Activated CD8-positive, alpha-beta memory T cell treated with anti-CD3 and anti-CD28 coated beads, Interleukin-2, amount 50 U/mL, for 1 hour (primary cell): ENCODE measurements around the gene FBXL4.

Source experiments
- DNase-seq: peaks from one replicate; pipeline ENCODE4 v3.0.0-alpha.2; 2020; ENCODE audit errors: extremely low read depth

Gene FBXL4

GRCh38 chr6:98838975-98839374 lies 108.8 kb downstream of the FBXL4 start:
- no peak for DNase-seq

GRCh38 chr6:98838032-98838431 lies 109.7 kb downstream of the FBXL4 start:
- no peak for DNase-seq

GRCh38 chr6:98836962-98837944 lies 110.5 kb downstream of the FBXL4 start:
- DNase-seq, result no peak

DNA sequence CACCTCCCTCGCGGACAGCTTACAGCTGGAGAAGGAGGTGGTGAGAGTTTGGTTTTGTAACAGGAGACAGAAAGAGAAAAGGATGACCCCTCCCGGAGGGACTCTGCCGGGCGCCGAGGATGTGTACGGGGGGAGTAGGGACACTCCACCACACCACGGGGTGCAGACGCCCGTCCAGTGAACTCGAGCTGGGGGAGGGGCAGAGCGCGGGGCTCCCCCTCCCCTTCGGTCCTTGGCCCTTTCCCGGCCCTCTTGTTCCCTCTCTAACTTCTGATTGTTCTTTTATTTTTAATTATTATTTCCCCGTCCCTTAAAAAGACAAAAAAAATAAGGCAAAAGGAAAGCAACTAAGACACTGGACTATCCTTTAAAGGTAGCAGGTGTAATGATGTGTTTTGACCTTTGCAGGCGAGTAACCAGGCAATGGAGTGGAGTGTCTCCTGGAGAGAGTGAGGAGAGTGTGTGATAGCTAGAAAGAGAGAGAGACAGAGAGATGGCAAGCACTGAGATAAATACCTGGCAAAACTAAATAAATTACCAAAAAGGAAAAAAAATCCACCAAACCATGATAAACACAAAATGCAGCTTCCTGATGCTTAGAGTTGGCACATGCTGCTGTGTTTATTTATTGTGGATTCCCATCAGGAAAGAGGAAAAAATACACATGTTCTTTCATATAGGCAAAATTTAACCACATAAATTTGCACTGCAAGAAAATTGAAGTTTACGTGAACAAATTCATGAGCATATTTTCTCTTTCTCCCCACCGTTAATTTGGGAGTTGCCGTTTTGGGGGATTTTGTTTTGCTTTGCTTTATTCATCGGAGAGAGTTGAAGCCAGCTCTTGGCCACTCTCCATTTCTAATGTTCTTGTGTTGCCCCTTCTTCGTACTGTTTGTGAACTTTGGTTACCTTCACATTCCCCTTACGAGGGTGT lies 111.5 kb downstream of the FBXL4 start:
- no peak for DNase-seq

DNA sequence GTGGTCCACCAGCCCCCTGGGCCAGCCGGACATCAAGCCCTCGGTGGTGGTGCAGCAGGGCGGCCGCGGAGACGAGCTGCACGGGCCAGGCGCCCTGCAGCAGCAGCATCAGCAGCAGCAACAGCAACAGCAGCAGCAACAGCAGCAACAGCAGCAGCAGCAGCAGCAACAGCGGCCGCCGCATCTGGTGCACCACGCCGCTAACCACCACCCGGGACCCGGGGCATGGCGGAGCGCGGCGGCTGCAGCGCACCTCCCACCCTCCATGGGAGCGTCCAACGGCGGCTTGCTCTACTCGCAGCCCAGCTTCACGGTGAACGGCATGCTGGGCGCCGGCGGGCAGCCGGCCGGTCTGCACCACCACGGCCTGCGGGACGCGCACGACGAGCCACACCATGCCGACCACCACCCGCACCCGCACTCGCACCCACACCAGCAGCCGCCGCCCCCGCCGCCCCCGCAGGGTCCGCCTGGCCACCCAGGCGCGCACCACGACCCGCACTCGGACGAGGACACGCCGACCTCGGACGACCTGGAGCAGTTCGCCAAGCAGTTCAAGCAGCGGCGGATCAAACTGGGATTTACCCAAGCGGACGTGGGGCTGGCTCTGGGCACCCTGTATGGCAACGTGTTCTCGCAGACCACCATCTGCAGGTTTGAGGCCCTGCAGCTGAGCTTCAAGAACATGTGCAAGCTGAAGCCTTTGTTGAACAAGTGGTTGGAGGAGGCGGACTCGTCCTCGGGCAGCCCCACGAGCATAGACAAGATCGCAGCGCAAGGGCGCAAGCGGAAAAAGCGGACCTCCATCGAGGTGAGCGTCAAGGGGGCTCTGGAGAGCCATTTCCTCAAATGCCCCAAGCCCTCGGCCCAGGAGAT lies 112.4 kb downstream of the FBXL4 start:
- no peak for DNase-seq

DNA sequence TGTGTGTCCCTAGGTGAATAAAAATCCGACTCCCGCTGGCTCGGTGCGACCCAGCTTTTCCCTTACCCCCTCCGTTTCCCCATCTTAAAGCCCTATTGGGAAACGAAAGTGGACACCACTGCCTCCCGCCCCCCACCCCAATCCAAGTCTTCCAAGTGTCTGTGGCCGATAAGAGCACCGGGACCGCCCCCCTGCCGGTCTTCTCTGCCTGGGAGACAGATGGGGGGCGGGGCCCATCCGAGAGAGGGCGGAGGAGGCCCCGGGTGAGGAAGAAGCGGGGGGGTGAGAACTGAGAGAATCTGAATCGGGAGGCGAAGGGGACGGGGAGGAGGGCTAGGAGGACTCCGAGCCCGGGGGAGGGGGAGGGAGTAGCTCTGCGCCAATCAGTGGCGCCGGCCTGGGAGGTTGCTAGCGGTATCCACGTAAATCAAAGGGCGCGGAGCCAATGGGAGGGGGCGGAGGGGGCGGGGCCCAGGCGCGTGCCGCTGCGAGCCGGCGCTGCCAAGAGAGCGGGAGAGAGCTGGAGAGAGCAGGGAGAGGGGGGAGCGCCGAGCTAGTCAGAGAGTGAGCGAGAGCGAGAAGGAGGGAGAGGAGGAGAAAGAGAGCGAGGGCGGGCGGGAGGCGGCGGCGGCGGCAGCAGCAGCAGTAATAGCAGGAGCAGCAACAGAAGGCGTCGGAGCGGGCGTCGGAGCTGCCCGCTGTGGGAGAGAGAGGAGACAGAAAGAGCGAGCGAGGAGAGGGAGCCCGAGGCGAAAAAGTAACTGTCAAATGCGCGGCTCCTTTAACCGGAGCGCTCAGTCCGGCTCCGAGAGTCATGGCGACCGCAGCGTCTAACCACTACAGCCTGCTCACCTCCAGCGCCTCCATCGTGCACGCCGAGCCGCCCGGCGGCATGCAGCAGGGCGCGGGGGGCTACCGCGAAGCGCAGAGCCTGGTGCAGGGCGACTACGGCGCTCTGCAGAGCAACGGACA lies 113.4 kb downstream of the FBXL4 start, which contains the start of gene POU3F2:
POU3F2 (plus strand) TSS at position 515 of the 972 bp plus-strand sequence; CDS start at position 815, 300 bp downstream.
- no peak for DNase-seq

GRCh38 chr6:98833307-98834059 lies 114.3 kb downstream of the FBXL4 start:
- DNase-seq, result no peak

- DNase-seq, result no peak
Measured at GRCh38 chr6:98833057-98833306, 114.8 kb downstream of the FBXL4 start.

DNA sequence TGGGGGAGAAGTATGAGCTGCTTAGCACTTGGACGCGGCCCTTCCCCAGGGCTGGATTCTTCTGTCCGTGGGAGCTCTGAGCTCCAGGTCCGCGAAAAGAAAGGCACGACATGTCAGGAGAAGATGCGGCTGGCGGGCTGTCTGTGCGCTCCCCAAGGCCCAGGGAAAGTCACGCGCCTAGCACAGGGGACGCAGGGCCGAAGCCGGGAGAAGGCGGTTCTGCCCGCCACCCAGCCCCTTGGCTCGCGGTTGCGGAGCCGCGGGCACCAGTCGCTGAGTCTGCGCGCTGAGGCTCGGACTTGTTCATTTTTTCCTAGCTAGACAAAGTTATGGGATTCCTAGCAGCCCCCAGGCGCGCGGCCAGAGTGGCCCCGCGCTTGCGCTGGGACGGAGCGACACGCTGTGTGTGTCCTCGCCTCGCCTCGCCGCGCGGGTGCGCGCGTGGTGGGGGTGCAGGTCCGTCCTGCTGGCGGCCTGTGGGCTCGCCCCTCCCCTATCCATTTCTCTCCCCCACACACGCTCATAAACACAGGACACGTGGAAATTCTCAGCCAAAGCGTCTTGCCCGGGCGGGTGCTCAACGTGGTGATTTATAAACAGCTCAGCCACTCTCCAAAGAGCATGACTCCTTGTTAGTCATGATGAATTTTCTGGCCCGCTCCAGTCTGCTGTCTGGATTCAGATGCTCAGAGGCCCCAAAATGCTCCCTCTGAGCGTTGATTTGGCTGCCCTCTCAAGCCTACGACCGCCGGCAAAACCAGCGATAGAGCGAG lies 115.3 kb downstream of the FBXL4 start:
- DNase-seq, result no peak

- DNase-seq, result no peak
Measured at GRCh38 chr6:98831959-98832283, 115.8 kb downstream of the FBXL4 start.

DNA sequence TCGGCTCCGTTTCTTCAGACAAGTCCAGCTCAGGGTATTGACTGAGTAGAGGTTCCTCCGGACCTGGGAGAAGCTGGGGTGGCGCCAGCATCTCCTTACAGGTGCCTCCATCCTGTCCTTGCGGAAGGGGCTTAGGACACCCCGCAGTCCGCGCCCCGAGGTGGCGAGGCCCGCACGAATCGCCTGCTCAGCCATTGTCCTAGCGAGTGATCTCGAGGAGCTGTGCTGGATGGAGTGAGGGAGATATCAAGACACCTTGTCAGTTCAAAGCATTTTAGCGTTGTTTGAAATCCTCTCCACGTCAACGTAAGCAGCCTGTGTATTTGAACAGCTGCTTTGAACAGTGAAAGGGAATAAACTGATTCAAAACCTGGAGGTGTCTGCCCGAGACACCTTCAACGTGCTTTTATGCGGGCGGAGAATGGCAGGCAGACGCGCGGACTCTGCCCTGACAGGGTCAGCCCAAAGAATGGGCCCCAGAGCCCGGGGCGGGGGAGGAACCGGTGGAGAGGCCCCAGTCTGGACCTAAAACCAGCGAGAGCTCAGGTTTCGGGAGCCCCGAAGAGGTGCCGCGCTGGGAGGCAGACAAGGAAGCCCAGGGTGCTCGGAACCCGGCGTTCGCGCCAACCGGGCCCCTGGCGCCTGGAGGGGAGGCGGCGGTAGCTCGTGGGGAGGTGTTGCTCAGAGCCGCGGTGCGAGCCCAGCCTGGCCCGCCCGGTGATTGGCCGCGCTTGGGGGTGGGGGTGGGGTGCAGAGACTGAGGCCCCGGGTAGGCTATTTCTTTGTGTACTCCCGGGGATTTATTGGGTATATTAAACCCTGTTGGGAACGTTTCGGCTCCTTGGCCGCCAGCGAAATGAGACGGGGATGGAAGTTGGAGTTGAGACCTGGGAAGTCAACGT lies 116.4 kb downstream of the FBXL4 start:
- DNase-seq, result no peak

- no peak for DNase-seq
Measured at GRCh38 chr6:98830146-98830545, 117.6 kb downstream of the FBXL4 start.

DNA sequence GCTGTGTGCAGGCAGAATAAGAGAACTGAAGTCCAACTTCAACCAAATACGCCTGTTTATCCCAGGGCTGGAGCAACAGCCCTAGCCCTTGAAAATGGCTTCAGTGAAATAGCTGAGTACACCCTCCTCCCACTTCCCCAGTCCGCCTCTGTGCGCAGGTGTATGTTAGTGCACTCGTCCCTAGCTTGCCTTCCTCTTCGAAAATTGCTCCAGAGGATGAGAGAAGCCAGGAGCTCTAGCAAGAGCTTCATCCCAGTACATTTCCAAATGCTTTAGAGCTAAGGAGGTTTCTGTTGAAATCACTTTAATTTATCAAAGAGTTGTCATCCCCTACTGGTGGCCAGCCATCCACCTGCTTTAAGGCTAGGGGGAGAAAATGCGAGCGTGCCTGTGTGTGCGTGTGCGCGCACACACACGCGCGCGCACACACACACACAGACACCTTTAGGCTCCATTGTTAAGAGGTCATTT lies 118.8 kb downstream of the FBXL4 start:
- DNase-seq, result no peak

DNA sequence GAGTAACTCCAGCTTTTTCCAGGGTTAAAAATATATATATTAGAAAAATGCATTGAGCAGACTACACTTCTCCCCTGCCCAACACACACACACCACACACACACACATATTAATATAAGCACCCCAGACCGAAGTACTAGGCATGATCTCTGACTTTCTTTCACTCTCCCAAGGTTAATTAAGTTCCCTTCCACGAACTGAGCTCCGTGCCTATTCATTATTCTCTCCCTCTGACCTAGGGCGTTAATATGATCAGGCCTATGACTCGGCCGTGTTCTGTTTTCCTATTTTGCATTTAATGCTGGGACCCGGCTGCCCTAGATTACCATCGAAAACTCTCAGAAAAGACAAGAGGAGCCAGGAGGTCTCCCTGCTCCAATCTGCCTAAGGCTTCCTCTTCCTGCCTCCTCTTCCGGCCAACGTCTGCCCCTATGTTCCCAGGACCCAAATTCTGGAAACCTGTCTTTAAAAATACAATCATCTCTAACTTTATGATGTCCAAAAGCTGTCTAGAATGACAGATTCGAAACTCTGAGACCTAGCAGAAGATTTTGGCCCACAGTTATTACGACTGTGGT lies 119.4 kb downstream of the FBXL4 start:
- DNase-seq, result no peak

DNA sequence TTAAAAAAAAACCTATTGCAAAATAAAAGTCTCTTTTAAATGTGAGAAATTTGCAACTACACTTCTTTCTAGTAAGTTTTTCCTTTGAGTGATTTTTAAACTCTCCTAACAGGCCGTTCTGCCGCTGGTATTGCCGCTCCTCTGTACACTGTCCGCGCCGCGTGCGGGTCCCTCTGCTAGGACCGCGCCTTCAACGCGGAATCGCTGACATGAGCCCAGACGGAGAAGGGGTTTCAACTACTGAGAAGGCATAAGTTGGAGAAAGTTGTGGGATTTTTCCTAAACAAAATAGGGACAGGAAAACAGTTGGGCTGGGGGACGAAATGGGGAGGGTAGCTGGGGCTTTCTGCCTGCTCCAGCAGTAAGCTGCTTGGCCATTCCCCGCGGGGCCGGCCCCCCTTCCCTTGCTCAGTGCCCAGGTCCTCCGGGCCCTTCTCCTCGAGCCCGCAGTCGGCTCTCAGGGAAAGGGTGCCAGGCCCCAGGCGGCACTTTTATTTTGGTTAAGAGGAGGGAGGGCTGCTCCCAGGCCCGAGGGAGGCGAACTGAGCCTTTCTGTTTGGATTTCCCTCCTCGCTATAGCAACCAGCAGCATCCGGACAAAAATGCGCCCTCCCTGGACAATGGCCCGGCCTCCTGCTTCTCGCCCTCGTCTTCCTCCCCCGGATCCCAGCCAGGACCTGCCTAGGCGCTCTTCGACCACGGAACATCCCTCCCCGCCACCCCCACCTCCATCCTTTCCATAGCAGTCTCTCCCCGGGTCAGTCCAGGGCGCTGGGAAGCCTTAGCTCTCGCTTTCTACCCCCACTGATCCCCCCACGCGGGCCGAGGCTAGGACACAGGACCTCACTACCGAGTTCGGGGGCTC lies 120.2 kb downstream of the FBXL4 start:
- DNase-seq, result no peak

GRCh38 chr6:98825600-98826230 lies 122.0 kb downstream of the FBXL4 start:
- no peak for DNase-seq
